HepG2 (cell line): ENCODE results near the gene MXRA7. TPM values are rescaled to one million over a fixed set of nuclear protein-coding genes. Genes with fewer than 3 reads are reported as not detected.

ENCODE experiments used
- ATAC-seq: fragments of 200-7000 bp; cut with Tn5 transposase; 3 replicates; pipeline ENCODE4 v1.9.1; 2020; ENCODE audit warnings: mild to moderate bottlenecking, moderate library complexity
- BruUV-seq: library from RNA; stranded (reverse); fragments of 400-500 nt; replicated peaks from 2 replicates; lab custom pipeline; 2021; lab: Mats Ljungman, UMichigan
- CTCF ChIA-PET: fragments of 300-600 bp; formaldehyde crosslinking; extraction: SDS; loops from one replicate; lab custom pipeline; 2021; ENCODE audit warnings: low total read pairs, inconsistent platforms, low intra/inter-chr PET ratio; lab: Yijun Ruan, JAX
- POLR2A ChIA-PET: fragments of 350-600 bp; sonication (Branson Sonifier 250); formaldehyde crosslinking; loops from one replicate; lab custom pipeline; 2020; ENCODE audit warnings: antibody characterized with exemption, inconsistent platforms; lab: Yijun Ruan, JAX
- DNase-seq: peaks from one replicate; pipeline ENCODE4 v3.0.0-alpha.2; 2015; ENCODE audit warnings: low spot score
- FAIRE-seq: peaks from 3 replicates; lab custom pipeline; 2011; peaks lifted over from hg19 to GRCh38; lab: Jason Lieb, UNC
- H2AFZ ChIP-seq: one replicate; pipeline ENCODE4 v1.6.1; 2011; ENCODE audit warnings: low read length, inconsistent platforms
- H3K27ac ChIP-seq: fragments of 300-600 bp; 3 replicates; pipeline ENCODE4 v1.8.0; 2011; ENCODE audit warnings: mixed run types, mild to moderate bottlenecking, mixed read lengths, low read length, inconsistent platforms; ENCODE audit not compliant: insufficient read depth; ENCODE audit errors: extremely low read length
- H3K27me3 ChIP-seq, 2 experiments: fragments of 200-600 bp in 1 of 2; 2 replicates in 1 of 2; 3 replicates in 1 of 2; pipeline versions ENCODE4 v1.6.0 to v1.8.0; 2011; ENCODE audit warnings: low read length in 2 of 2, mild to moderate bottlenecking in 2 of 2, moderate library complexity in 2 of 2, inconsistent platforms in 1 of 2; ENCODE audit not compliant: insufficient read depth in 2 of 2, control insufficient read depth in 1 of 2
- H3K36me3 ChIP-seq, 2 experiments: fragments of 200-600 bp in 1 of 2; replicated peaks in 1 of 2; 2 replicates in 1 of 2; 3 replicates in 1 of 2; pipeline versions ENCODE4 v1.5.1 to v1.8.0; 2011; ENCODE audit warnings: low read length in 2 of 2, inconsistent platforms in 1 of 2; ENCODE audit not compliant: insufficient read depth in 2 of 2, control insufficient read depth in 1 of 2
- H3K4me1 ChIP-seq: 2 replicates; pipeline ENCODE4 v1.5.1; 2012; ENCODE audit warnings: low read length, inconsistent platforms; ENCODE audit not compliant: insufficient read depth
- H3K4me2 ChIP-seq: 2 replicates; pipeline ENCODE4 v1.6.0; 2011; ENCODE audit warnings: low read depth, low read length, inconsistent platforms
- H3K4me3 ChIP-seq, 3 experiments: fragments of 200-600 bp in 1 of 3; sonication (generic), shearing (Covaris generic) in 1 of 3; replicated peaks in 1 of 3; 2 replicates each; pipeline ENCODE4 v1.5.1; 2011 to 2016; ENCODE audit warnings: low read length in 3 of 3, inconsistent platforms in 2 of 3, low read depth in 2 of 3, mild to moderate bottlenecking in 2 of 3, control low read depth in 1 of 3, mixed read lengths in 1 of 3; ENCODE audit not compliant: insufficient read depth in 1 of 3
- H3K79me2 ChIP-seq: one replicate; pipeline ENCODE4 v1.6.1; 2011; ENCODE audit warnings: low read length, inconsistent platforms; ENCODE audit not compliant: insufficient read depth
- H3K9ac ChIP-seq: 2 replicates; pipeline ENCODE4 v1.6.0; 2011; ENCODE audit warnings: mild to moderate bottlenecking, low read depth, low read length, inconsistent platforms; ENCODE audit not compliant: insufficient read depth
- H3K9me3 ChIP-seq: 2 replicates; pipeline ENCODE4 v1.5.1; 2012; ENCODE audit warnings: mild to moderate bottlenecking, low read length
- H4K20me1 ChIP-seq: 2 replicates; pipeline ENCODE4 v1.6.0; 2011; ENCODE audit warnings: inconsistent platforms, mild to moderate bottlenecking, low read length, moderate library complexity; ENCODE audit not compliant: insufficient read depth
- AGO2 ChIP-seq: fragments of 200-400 bp; formaldehyde crosslinking; optimal IDR thresholded peaks from 2 replicates; pipeline ENCODE3; 2017; ENCODE audit warnings: mild to moderate bottlenecking, low read depth, low read length, moderate library complexity
- DPF2 ChIP-seq: sonication (generic); formaldehyde crosslinking; IDR thresholded peaks from 2 replicates; pipeline ENCODE4 v1.4.0; 2020; ENCODE audit warnings: mild to moderate bottlenecking, low read depth, missing genetic modification reagents, borderline replicate concordance
- KDM6A ChIP-seq: IDR thresholded peaks from 2 replicates; pipeline ENCODE4 v1.6.1; 2016; ENCODE audit warnings: low read depth
- MEIS2 ChIP-seq: sonication (generic); formaldehyde crosslinking; IDR thresholded peaks from 2 replicates; pipeline ENCODE4 v1.9.0; 2021; ENCODE audit warnings: mild to moderate bottlenecking, missing genetic modification reagents
- PCBP1 ChIP-seq: fragments of 200-400 bp; formaldehyde crosslinking; IDR thresholded peaks from 2 replicates; pipeline ENCODE4 v1.6.1; 2017; ENCODE audit warnings: mild to moderate bottlenecking, low read depth, low read length, borderline replicate concordance
- RBFOX2 ChIP-seq: fragments of 200-400 bp; formaldehyde crosslinking; IDR thresholded peaks from 2 replicates; pipeline ENCODE4 v1.6.1; 2017; ENCODE audit warnings: low read depth, mild to moderate bottlenecking, low read length
- YEATS4 ChIP-seq: sonication (generic); formaldehyde crosslinking; IDR thresholded peaks from 2 replicates; pipeline ENCODE4 v1.4.0; 2020; ENCODE audit warnings: missing genetic modification reagents, borderline replicate concordance
- ZNF768 ChIP-seq: sonication (generic); formaldehyde crosslinking; IDR thresholded peaks from 2 replicates; pipeline ENCODE4 v1.4.0; 2020; ENCODE audit warnings: missing genetic modification reagents
- WGBS: methylation state at CpG from one replicate; pipeline ENCODE4 v1.1.6; 2017; ENCODE audit warnings: low lambda C conversion rate; 5-methylcytosine and 5-hydroxymethylcytosine counted together
- in situ Hi-C: cut with HindIII; loops from 2 replicates; pipeline ENCODE4 v1.10.0; 2017; ENCODE audit warnings: low pct_unique_long_range_greater_than_20kb; ENCODE audit not compliant: extremely low pct_ligation_motif_present
- intact Hi-C: fragments of 100-400 bp; cut with micrococcal nuclease; formaldehyde crosslinking; loops from one replicate; pipeline ENCODE4 v1.10.0; 2022; ENCODE audit not compliant: unreplicated experiment
- polyA plus RNA-seq, 8 experiments: library from polyadenylated mRNA; depleted of rRNA in 3 of 8; stranded (reverse) in 7 of 8; unstranded in 1 of 8; fragments of >200 nt; fragmentation: Illumina TruSeq in 4 of 8; extraction: Trizol in 4 of 8; gene quantifications; 2 replicates each; pipeline versions ENCODE4 v1.2.1 to v1.2.3, GENCODE V29; 2011 to 2016; ENCODE audit warnings: low read depth in 4 of 8, missing spikeins in 1 of 8, mixed read lengths in 1 of 8; ENCODE audit not compliant: insufficient read depth in 1 of 8
- total RNA-seq, 5 experiments: library from RNA; depleted of rRNA; stranded (reverse); fragments of >200 nt; fragmentation: Illumina TruSeq; extraction: Trizol; gene quantifications; 2 replicates each; pipeline ENCODE4 v1.2.3, GENCODE V29; 2016; ENCODE audit warnings: low read depth in 1 of 5
- TF ChIP-seq, protein P1 (sequence below): IDR thresholded peaks from 2 replicates; pipeline ENCODE4 v1.6.1; 2016; ENCODE audit warnings: missing compliant biosample characterization, missing genetic modification reagents, borderline replicate concordance
- TF ChIP-seq, protein P2 (sequence below): sonication (generic); formaldehyde crosslinking; IDR thresholded peaks from 2 replicates; pipeline ENCODE4 v1.5.0; 2020; ENCODE audit warnings: mild to moderate bottlenecking, missing genetic modification reagents
- TF ChIP-seq, protein P3 (sequence below): sonication (generic); formaldehyde crosslinking; IDR thresholded peaks from 2 replicates; pipeline ENCODE4 v1.5.0; 2020; ENCODE audit warnings: missing genetic modification reagents
- TF ChIP-seq, protein P4 (sequence below): sonication (generic); formaldehyde crosslinking; IDR thresholded peaks from 2 replicates; pipeline ENCODE4 v1.5.1; 2020; ENCODE audit warnings: mild to moderate bottlenecking, missing genetic modification reagents, moderate library complexity

Gene MXRA7
- total and polyA plus RNA-seq, 2 of the 13 experiments (the other 11 are each of a cell fraction or from before 2014, with no cell fraction given): 44.8 to 112 TPM

- TF ChIP-seq DPF2 (CRISPR knock-in tag) (no peak), KDM6A (CRISPR knock-in tag) (no peak), PCBP1 (no peak), YEATS4 (CRISPR knock-in tag) (no peak), MEIS2 (CRISPR knock-in tag) (no peak)
- TF ChIP-seq, protein P1, sequence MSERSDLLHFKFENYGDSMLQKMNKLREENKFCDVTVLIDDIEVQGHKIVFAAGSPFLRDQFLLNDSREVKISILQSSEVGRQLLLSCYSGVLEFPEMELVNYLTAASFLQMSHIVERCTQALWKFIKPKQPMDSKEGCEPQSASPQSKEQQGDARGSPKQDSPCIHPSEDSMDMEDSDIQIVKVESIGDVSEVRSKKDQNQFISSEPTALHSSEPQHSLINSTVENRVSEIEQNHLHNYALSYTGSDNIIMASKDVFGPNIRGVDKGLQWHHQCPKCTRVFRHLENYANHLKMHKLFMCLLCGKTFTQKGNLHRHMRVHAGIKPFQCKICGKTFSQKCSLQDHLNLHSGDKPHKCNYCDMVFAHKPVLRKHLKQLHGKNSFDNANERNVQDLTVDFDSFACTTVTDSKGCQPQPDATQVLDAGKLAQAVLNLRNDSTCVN: no peak
- TF ChIP-seq, protein P2, sequence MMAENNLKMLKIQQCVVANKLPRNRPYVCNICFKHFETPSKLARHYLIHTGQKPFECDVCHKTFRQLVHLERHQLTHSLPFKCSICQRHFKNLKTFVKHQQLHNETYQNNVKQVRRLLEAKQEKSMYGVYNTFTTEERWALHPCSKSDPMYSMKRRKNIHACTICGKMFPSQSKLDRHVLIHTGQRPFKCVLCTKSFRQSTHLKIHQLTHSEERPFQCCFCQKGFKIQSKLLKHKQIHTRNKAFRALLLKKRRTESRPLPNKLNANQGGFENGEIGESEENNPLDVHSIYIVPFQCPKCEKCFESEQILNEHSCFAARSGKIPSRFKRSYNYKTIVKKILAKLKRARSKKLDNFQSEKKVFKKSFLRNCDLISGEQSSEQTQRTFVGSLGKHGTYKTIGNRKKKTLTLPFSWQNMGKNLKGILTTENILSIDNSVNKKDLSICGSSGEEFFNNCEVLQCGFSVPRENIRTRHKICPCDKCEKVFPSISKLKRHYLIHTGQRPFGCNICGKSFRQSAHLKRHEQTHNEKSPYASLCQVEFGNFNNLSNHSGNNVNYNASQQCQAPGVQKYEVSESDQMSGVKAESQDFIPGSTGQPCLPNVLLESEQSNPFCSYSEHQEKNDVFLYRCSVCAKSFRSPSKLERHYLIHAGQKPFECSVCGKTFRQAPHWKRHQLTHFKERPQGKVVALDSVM (CRISPR knock-in tag): no peak
- TF ChIP-seq, all 625 proteins: peak for 0
These were observed 9.4 kb upstream of the MXRA7 start (continued) for GRCh38 chr17:76720211-76720610.

GRCh38 chr17:76718516-76718915, 7.8 kb upstream of the MXRA7 start:
- H3K4me2 ChIP-seq: no peak overlapping the region
- H3K4me3 ChIP-seq: no peak overlapping the region
- DNase-seq (no peak), ATAC-seq (no peak), FAIRE-seq (no peak)
- H3K9ac ChIP-seq: no peak overlapping the region
- H3K9me3 ChIP-seq: no peaks in the 10 kb centered on the region
- no peak overlapping the region for H2AFZ ChIP-seq
- H3K79me2 ChIP-seq: peaks cover 11% of the 10 kb centered on the region
- CTCF ChIA-PET: no interaction called here
- peaks cover 31% of the 10 kb centered on the region for H3K4me1 ChIP-seq
- WGBS: 96% methylated on average over 16 of the region's 16 CpGs
- intact Hi-C loops (no loop called here), in situ Hi-C loops (loop anchor here (5.0 kb wide), 1 partner anchor 36 kb away; no protein-coding TSS in a partner anchor)
- H3K27ac ChIP-seq: no peak overlapping the region
- no peaks in the 10 kb centered on the region for H3K27me3 ChIP-seq
- POLR2A ChIA-PET: interaction anchor here (2.3 to 2.4 kb wide), 2 partner anchors 7 to 14 kb away, joined by 8 to 15 read pairs; partner anchors contain the start of genes JMJD6 and METTL23
- peaks cover 41 to 88% of the 10 kb centered on the region in 2 experiments for H3K36me3 ChIP-seq
- no peaks in the 10 kb centered on the region; the same call in 1 of the 2 replicates for H4K20me1 ChIP-seq
- no TSS peak for BruUV-seq
- TF ChIP-seq, protein P3, sequence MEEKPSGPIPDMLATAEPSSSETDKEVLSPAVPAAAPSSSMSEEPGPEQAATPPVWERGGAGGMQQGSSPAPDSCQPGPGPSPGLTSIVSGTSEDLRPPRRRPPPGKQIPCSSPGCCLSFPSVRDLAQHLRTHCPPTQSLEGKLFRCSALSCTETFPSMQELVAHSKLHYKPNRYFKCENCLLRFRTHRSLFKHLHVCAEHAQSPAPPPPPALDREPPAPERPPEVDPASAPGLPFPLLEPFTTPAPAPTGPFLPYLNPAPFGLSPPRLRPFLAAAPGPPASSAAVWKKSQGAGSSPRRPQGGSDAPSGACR (CRISPR knock-in tag): no peak
- TF ChIP-seq AGO2 (peak; percentile 25), RBFOX2 (0 out of 2 replicates have a peak, but pooled peaks have one; percentile 33), ZNF768 (CRISPR knock-in tag) (0 out of 2 replicates have a peak, but pooled peaks have one; percentile 20)
- TF ChIP-seq, protein P4, sequence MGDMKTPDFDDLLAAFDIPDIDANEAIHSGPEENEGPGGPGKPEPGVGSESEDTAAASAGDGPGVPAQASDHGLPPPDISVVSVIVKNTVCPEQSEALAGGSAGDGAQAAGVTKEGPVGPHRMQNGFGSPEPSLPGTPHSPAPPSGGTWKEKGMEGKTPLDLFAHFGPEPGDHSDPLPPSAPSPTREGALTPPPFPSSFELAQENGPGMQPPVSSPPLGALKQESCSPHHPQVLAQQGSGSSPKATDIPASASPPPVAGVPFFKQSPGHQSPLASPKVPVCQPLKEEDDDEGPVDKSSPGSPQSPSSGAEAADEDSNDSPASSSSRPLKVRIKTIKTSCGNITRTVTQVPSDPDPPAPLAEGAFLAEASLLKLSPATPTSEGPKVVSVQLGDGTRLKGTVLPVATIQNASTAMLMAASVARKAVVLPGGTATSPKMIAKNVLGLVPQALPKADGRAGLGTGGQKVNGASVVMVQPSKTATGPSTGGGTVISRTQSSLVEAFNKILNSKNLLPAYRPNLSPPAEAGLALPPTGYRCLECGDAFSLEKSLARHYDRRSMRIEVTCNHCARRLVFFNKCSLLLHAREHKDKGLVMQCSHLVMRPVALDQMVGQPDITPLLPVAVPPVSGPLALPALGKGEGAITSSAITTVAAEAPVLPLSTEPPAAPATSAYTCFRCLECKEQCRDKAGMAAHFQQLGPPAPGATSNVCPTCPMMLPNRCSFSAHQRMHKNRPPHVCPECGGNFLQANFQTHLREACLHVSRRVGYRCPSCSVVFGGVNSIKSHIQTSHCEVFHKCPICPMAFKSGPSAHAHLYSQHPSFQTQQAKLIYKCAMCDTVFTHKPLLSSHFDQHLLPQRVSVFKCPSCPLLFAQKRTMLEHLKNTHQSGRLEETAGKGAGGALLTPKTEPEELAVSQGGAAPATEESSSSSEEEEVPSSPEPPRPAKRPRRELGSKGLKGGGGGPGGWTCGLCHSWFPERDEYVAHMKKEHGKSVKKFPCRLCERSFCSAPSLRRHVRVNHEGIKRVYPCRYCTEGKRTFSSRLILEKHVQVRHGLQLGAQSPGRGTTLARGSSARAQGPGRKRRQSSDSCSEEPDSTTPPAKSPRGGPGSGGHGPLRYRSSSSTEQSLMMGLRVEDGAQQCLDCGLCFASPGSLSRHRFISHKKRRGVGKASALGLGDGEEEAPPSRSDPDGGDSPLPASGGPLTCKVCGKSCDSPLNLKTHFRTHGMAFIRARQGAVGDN (CRISPR knock-in tag): peak; percentile 24; the same call in 1 of the 2 replicates
